HuH-7 (cell line): Measurements from ENCODE around the gene CBARP.

Experiments
- DNase-seq: peaks from one replicate; pipeline ENCODE4 v3.0.0; 2011; ENCODE audit warnings: low spot score

The CBARP gene

GRCh38 chr19:1237754-1238368 lies at the start of gene CBARP:
CBARP (minus strand) TSS chr19:1238005; CDS start chr19:1236100, 1,905 bp downstream.
- DNase-seq = peak; percentile 67

GRCh38 chr19:1286487-1287353 lies 48.9 kb upstream of the CBARP start:
- no peak for DNase-seq

- DNase-seq = no peak
Measured at GRCh38 chr19:1285737-1286360, 48.0 kb upstream of the CBARP start, which contains the start of gene EFNA2. EFNA2 (plus strand) TSS chr19:1285873; CDS start chr19:1286169, 296 bp downstream.

- DNase-seq = no peak
Measured at GRCh38 chr19:1284979-1285736, 47.4 kb upstream of the CBARP start.

- no peak for DNase-seq
Measured at GRCh38 chr19:1284293-1284978, 46.6 kb upstream of the CBARP start.

- DNase-seq = no peak
Measured at GRCh38 chr19:1283917-1284292, 46.1 kb upstream of the CBARP start.

- no peak for DNase-seq
Measured at GRCh38 chr19:1283207-1283916, 45.6 kb upstream of the CBARP start.

GRCh38 chr19:1282588-1283206 lies 44.9 kb upstream of the CBARP start:
- DNase-seq = no peak

GRCh38 chr19:1281569-1282287 lies 43.9 kb upstream of the CBARP start:
- no peak for DNase-seq

- no peak for DNase-seq
Measured at GRCh38 chr19:1280636-1281568, 43.1 kb upstream of the CBARP start.

- peak; percentile 84 for DNase-seq
Measured at GRCh38 chr19:1279782-1280341, 42.1 kb upstream of the CBARP start.

- DNase-seq = no peak
Measured at GRCh38 chr19:1278713-1279660, 41.2 kb upstream of the CBARP start.

- no peak for DNase-seq
Measured at GRCh38 chr19:1278074-1278473, 40.3 kb upstream of the CBARP start.

- DNase-seq = no peak
Measured at GRCh38 chr19:1277061-1277460, 39.3 kb upstream of the CBARP start.

GRCh38 chr19:1276628-1277022 lies 38.8 kb upstream of the CBARP start:
- no peak for DNase-seq

- DNase-seq = no peak
Measured at GRCh38 chr19:1275976-1276627, 38.3 kb upstream of the CBARP start.
